ENCODE results near the gene SMG5.

- TF ChIP-seq CTCF (conservative IDR thresholded peaks at IDR 0.05) (no peak), EZH2 (IDR thresholded peaks at IDR 0.05; ENCODE audit: low read depth) (no peak)
Observed at GRCh38 chr1:156245451-156246232, 37.0 kb downstream of the SMG5 start.
